GM18502 (cell line): Measurements from ENCODE around the gene MTCH1.

Experiments
- ATAC-seq: cut with Tn5 transposase; IDR thresholded peaks from one replicate; pipeline ENCODE4 v1.9.1; 2021; ENCODE audit warnings: mild to moderate bottlenecking; ENCODE audit not compliant: unreplicated experiment, poor library complexity

MTCH1 gene

DNA sequence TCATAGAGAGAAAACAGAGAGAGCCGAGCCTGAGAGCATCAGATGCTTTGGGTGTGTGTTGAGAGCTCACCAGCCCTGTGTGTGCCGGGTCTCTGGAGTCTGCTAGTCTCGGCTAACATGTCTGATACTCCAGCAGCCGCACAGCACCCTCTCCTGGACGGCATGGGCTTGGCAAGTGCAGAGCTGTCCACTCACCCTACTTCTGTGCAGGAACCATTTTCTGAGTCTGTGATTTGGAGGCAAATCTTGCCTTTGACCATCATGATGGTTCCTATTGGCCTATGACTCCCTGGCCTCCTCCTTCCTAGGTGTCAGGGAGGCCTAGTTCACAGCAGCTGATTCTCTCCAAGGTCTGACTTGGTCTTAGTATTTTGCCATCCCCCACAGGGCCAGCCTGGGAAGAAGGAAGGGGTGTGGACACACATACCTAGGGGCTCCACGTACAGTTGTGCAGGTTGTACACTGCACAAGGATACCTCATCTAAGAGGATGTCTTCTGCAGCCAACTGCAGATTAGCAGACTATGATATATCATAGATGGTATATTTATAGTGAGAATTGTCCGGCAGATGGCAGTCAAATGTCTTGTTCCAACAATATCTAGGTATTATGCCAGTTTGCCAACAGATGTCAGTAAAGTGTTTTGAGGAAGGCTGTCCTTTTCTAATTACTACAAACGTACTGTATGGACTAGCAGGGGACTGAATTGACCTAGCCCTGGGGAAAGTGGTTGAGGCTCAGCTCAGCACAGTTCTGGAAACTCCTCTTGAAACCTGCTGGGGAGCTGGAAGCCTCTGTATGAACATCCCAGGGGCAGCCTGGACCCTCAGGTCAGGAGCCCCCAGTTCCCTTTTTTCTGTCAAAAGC lies 32.4 kb upstream of the MTCH1 start:
- peak; percentile 91 for ATAC-seq

DNA sequence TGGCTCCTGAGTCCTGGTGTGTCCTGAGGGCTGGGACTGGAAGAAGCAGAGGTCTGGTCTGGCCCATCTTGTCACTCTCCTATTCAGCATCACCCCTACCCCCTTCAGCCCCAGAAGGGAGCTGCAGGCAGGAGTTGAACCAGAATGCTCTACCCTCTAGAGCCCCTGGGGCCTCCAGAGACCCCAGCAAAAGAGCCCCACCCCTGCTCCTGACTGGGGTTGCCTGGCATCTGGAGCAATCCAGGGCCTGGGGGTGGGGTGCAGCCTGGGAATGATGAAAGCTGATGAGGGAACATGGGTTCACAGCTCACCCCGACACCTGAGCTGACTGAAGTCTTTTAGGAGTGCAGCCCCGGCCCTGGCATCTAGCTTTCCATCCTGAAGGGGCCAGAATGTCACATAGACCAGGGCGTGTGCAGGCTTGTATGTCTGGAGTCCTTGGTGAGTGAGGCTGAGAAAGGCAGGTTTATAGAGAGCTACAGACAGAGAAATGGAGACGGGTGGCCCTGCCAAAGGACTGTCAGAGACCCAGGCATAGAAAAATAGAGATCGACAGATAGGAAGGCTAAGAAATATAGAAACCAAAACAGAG lies 31.7 kb upstream of the MTCH1 start:
- no peak for ATAC-seq

- ATAC-seq: no peak
Observed at GRCh38 chr6:37016995-37017394, 31.0 kb upstream of the MTCH1 start.

GRCh38 chr6:37015532-37015931 lies 29.5 kb upstream of the MTCH1 start:
- no peak for ATAC-seq

DNA sequence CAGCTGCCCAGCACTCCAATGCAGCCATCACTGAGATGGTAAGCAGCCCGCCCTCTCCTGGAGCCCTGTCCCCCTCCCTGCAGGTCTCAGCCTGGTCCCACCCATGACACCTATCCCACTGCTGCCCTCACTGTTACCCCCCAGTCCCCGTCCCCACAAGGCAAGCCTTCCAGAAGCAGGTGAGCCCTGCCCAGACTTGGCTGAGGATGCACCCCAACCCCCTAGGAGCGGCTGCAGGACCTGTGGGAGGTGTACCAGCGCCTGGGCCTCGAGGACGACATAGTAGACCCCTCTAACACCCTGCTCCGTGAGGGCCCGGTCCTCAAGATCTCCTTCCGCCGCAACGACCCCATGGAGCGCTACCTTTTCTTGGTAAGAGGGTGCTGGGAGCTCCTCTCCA lies 28.7 kb upstream of the MTCH1 start:
- no peak for ATAC-seq

- ATAC-seq: no peak
Observed at GRCh38 chr6:37013516-37014491, 27.8 kb upstream of the MTCH1 start.

GRCh38 chr6:37011656-37012378 lies 25.8 kb upstream of the MTCH1 start:
- no peak for ATAC-seq

DNA sequence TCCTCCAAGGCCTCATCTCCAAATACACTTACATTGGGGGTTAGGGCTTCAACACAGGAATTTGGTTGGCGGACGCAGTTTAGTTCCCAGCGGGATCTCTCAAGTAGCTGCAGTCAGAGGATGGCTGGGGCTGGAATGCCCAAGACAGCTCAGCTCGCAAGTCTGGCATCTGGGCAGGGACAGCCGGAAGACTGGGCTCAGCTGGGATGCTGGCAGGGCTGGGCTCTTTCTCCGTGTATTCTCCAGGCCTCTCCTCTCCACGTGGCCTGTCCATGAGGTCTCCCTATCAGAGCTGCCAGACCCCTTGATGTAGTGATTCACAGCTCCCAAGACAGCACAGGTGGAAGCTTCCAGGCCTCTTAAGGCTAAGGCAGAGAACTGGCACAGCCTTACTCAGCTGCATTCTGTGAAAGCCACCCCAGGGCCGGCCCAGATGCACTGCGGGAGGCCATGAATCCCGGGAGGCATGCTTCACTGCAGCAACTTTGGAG lies 24.5 kb upstream of the MTCH1 start:
- ATAC-seq: no peak

- ATAC-seq: no peak
Observed at GRCh38 chr6:37008484-37009465, 22.8 kb upstream of the MTCH1 start.

DNA sequence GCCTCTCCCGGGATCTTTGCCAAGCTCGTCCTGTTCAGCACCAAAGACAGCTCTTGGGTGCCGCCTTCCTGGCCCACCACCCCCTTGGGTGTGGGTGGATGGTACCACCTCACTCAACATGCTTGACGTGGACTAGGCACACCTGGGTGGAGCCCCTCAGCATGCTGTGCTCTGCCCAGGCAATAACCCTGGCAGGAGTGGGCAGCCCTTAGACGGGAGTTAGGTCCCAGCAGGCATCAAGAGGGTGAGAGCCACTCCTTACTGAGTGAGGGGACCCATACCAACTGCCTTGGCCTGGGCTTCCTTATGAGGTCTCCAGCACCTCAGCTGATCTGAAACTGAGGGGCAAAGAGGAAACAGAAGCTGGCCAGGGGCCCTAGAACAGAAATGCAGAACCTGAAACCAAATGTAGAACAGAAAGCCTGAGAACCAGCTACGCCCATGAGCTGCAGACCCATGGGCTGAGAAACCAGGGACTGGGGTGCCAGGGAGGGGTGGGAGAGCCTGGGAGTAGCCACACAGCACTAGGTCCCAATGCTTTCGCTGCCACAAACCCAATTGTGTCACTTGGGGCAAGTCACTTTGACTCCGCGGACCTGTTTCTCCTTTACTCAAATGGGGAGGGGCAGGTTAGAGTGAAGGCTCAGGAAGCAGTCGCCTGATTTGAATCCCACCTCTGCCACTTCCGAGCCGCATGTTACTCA lies 21.5 kb upstream of the MTCH1 start:
- ATAC-seq: peak; percentile 53

DNA sequence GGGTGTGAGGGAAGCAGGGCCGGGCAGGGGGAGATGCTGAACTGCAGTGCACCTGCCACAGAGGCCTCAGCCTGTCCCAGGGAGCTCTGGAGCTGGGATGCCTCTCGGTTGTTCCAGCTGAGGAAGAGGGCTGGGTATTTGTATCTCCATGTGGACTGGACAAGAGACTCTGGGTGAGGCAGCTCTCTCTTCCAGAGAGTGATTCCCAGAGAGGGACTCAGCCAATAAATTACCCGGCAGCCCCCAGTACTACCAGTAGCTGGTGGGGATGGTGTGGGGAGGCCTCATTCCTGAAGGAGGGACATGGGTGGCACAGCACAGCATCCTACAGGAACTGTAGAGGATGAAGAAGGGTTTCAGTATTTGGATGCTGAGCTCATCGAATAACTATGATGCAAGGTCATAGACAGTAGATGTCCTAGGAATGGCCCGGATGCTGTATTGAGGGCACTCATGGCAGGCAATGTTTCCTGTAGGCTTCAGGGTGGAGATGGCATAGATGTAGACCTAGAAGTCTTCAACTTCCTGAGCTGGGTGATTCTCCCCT lies 20.9 kb upstream of the MTCH1 start:
- no peak for ATAC-seq

DNA sequence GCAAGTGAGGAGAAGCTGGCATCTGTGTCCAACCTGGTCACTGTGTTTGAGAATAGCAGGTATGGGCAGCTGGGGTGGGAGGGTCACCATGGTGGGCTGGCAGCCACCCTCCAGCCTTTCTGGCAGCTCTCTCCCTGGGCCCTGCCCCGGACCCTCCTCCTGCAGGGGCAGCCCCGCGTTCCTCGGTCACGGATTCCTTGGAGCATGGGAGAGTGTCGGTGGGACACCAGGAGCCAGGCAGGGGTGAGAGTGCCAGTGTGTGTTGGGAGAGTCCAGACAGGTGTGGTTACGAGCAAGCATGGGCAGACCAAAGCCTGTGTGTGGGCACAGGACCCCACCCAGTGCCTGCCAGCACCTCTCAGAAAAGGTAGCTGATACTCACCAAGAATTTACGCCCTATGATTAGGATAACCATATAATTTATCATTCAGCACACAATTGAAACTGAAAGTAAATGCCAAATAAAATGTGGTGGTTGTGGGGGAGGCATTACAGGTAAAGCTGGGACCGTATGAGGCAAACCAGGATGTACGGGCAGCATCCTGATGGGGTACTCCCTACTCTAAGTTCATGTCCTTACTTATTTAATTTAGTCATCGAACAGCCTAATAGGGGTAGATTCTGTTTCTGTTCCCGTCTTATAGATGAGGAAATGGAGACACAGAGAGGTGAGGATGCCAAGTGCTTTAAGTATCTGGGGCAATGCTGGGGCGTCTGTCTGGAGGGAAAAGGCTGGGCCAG lies 20.0 kb upstream of the MTCH1 start:
- ATAC-seq: peak; percentile 7

GRCh38 chr6:37005061-37005810 lies 19.2 kb upstream of the MTCH1 start, which contains the start of gene FGD2:
Gene FGD2, plus strand, starts transcription at chr6:37005655. Its CDS starts 163 bp downstream, at chr6:37005818.
- ATAC-seq: peak; percentile 62

DNA sequence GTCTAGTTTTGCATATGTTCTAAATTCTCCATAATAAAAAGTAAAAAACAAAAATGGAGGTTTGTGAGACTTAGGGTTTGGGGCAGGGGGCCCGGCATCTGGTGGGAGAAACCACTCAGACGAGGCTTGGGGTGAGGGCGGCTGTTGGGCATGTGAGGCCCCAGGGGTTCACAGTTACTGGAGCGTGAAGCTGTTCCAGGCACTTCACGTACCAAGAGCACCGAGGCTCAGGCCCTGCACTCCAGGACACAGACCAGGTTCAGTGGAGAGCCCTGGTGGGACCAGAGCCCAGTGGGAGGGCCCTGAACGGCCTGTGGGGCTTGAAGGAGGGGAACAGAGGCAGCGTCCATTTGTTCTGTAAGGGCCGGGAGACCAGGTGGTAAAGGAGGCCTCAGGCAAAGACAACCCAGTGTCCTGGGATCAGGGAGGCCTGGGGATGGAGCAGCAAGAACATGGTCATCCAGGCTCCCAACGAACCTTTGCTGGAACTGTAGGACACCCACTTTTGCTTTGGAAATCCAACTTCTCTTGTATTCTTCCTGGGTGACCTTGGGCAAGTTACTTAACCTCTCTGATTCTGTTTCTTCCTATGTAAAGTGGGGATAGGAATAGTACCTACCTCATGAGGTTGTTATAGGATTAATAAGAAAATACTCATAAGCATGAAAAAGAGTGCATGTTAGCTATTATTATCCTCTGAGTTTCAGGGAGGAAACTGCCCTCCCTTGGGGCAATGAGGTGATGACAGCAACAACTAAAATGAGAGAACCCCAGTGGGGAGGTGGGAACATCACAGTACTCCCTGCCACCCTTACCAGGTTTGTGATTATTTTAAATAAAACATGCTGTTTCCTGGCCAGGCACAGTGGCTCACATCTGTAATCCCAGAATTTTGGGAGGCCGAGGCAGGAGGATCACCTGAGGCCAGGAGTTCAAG lies 18.3 kb upstream of the MTCH1 start:
- no peak for ATAC-seq

DNA sequence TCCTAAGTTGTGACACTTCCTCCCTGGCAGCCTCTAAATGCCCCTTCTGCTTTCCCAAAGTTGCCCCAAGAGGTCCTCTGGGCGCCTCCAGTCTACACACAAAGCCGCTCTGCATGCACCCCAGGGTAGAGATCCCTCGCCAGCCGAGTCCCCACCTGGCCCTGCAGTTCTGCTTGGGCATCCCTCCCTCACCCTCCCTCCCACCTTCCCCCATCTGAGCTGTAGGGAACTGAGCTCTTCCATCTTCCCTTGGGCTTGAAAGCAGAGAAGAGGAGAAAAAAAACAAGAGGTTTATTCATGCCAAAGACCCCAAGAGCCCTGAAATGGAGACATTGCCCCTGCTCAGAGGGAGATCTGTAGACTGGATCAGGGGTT lies 13.7 kb upstream of the MTCH1 start:
- ATAC-seq: no peak
